Activated CD8-positive, alpha-beta memory T cell treated with anti-CD3 and anti-CD28 coated beads, Interleukin-2, amount 50 U/mL, for 4 hours (primary cell): ENCODE results near the gene BMPR2.
"Not testable (repeated sequence)": the region's sequence is repeated elsewhere in the genome, so short reads cannot be mapped to it uniquely, and the experiment has no call there.

ENCODE experiments used
- DNase-seq: peaks from one replicate; pipeline ENCODE4 v3.0.0-alpha.2; 2020

The BMPR2 gene

DNA sequence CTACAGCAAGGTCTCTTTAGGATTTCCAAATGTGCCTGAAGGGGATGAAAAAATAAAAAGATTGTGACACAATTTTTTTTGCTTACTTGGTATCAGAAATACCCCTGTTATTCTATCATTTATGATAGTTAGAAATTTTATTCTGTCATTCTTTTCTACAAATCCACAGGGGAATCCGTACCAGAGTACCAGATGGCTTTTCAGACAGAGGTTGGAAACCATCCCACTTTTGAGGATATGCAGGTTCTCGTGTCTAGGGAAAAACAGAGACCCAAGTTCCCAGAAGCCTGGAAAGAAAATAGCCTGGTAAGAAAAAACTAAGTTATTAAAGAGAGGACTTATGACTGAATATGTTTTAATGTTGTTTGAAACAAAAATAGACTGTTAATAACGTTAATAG lies 166.0 kb downstream of the BMPR2 start:
- DNase-seq = no peak

DNA sequence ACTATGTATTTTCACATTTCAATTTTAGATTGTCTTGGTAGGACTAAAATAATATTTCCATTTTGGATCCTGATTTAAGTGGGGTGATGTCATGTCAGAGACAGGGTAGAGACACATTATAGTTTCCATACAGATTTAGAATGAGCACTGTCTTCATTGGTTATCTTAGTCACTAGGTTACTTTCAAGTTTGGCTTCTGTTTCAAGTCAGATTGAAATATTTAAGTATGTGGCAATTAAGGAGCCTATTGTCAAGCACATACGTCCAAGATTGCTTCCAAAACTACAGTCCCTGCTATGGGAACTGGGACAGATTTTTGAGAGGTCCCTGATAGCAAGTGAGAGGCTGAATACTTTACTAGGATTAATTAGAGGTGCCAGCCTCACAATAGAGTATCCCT lies 169.4 kb downstream of the BMPR2 start:
- DNase-seq = no peak

DNA sequence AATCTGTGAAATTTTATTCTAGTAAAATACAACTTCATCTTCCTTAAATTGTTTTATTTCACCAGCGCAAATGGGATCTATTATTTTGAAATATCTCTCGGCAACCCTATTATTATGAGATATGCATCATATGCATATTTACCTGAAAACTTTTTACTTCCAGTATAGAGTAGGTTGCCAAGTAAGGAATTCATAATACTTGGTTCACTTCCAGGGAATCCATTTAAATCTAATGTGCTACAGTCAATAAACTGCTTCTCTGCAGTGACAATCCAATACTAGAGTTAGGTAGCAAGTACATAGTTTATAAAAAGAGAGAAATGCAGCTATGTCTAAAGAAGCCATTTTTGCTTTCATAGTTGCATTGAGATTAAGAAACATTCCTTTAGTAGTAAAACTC lies 169.8 kb downstream of the BMPR2 start:
- DNase-seq = no peak

DNA sequence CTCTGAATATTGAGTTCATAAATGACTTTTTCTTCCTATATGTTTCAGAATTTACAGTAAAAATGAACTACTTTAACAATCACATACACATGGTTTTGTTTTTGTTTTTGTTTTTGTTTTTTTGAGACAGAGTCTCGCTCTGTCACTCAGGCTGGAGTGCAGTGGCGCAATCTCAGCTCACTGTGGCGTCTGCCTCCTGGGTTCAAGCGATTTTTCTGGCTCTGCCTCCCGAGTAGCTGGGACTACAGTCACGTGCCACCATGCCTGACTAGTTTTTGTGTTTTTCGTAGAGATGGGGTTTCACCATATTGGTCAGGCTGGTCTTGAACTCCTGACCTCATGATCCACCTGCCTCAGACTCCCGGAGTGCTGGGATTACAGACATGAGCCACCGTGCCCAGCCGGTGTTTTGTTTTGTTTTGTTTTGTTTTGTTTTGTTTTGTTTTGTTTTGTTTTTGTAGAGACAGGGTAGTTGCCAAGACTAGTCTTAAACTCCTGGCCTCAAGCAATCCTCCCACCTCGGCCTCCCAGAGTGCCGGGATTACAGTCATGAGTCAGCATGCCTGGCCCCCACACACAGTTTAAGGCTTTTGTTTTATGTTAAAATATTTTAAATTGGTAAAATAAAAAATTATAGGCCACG lies 170.5 kb downstream of the BMPR2 start:
- DNase-seq = not testable (repeated sequence)

DNA sequence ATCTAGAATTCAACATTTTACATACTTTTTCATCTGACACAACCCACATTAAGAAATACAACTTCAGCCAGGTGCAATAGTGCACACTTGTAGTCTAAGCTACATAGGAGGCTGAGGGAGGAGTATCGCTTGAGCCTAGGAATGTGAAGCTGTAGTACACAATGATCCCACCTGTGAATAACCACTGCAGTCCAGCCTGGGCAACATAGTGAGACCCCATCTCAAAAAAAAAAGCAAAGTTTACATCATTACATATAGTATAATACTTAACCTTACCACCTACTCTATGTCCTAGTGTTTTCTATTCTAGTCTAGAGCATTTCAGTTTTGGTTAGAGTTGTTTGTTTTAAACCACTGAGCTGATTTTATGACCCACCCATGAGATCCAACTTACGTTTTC lies 172.1 kb downstream of the BMPR2 start:
- no peak for DNase-seq

DNA sequence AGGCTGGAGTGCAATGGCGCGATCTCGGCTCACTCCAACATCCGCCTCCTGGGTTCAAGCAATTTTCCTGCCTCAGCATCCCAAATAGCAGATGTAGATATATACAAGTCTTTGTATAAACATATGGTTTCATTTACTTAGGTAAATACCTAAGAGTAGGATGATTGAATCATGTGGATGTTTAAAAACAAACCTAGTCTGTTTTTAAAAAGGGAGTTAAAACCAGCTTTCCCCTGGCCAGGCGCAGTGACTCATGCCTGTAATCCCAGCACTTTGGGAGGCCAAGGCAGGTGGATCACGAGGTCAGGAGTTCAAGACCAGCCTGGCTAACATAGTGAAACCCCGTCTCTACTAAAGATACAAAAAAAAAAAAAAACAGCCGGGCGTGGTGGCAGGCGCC lies 174.9 kb downstream of the BMPR2 start:
- not testable (repeated sequence) for DNase-seq

DNA sequence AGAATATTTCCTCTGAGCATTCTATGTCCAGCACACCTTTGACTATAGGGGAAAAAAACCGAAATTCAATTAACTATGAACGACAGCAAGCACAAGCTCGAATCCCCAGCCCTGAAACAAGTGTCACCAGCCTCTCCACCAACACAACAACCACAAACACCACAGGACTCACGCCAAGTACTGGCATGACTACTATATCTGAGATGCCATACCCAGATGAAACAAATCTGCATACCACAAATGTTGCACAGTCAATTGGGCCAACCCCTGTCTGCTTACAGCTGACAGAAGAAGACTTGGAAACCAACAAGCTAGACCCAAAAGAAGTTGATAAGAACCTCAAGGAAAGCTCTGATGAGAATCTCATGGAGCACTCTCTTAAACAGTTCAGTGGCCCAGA lies 179.2 kb downstream of the BMPR2 start:
- no peak for DNase-seq

DNA sequence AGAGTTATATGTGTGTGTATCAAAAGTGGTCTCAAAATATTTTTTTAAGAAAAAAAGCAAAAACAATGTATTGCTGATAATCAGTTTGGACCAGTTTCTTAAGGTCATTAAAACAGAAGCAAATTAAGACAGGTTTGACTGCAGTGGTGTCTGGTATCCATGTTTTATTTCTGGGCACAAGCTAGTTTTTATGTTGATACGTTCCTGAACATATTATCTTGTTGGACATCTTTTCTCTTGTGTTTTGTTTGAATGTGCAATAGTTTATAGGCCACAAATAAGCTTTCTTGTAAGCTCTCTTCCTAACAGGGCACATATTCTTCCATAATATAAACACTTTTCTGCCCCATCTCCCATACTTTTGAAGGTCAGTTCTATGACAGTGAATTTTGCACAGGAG lies 184.1 kb downstream of the BMPR2 start:
- DNase-seq = no peak

DNA sequence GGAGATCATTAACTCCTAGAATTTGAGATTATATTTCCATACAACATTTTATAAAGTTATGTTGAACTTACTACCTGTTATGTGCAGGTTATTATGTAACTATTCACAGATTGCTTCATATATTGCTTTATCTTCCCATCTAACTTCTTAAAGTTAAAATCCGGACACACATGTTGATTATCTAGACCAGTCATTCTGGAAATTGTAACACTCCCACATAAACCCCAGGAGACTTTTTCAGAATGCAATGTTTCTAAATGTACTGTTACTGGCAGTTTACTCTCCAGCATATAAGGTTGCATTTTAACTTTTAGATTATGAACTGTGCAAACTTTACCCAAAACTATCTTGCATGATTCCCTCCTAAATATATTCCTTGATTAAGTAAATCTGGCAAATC lies 188.1 kb downstream of the BMPR2 start:
- no peak for DNase-seq

DNA sequence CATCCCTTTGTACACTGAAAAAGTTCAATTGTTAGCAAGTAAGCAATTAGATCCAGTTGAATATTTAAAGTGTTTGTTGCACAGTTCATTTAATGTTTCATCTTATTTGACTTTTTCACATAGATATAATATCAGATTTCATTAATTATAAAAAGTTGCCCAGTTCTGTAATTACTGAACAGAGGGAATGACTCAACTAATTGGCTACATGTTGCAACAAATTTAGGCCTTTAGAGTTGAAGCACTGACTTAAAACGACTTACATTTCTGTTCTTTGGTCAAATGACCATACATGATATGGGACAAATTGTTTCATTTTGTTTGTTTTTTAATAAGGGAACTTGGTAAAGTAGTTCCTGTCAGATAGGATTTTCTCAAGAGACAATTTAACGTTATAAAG lies 190.2 kb downstream of the BMPR2 start:
- DNase-seq = no peak

DNA sequence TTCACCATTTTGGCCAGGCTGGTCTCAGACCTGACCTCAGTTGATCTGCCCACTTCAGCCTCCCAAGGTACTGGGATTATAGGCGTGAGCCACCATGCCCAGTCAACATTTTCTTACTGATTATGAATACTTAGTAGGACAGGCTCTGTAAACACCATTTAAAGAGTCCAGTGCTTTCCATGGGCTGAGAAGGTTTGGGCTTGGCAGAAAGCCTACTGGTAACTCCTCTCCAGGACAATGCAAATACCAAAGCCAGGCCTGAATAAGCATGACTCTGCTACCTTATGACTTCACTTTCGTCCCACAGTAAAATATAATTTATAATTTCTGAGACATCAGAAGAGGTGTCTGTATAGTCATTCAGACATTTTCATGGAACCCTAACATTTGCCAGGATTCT lies 198.4 kb downstream of the BMPR2 start:
- DNase-seq = no peak

DNA sequence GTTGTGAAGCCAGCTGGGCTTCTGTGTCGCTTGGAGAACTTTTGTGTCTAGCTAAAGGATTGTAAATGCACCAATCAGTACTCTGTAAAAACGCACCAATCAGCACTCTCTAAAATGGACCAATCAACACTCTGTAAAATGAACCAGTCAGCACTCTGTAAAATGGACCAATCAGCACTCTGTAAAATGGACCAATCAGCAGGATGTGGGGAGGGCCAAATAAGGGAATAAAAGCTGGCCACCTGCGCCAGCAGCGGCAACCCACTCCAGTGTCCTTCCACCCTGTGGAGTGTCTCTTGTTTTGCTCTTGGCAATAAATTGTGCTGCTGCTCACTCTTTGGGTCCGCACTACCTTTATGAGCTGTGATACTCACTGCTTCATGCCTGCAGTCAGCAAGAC lies 199.1 kb downstream of the BMPR2 start:
- DNase-seq = not testable (repeated sequence)

DNA sequence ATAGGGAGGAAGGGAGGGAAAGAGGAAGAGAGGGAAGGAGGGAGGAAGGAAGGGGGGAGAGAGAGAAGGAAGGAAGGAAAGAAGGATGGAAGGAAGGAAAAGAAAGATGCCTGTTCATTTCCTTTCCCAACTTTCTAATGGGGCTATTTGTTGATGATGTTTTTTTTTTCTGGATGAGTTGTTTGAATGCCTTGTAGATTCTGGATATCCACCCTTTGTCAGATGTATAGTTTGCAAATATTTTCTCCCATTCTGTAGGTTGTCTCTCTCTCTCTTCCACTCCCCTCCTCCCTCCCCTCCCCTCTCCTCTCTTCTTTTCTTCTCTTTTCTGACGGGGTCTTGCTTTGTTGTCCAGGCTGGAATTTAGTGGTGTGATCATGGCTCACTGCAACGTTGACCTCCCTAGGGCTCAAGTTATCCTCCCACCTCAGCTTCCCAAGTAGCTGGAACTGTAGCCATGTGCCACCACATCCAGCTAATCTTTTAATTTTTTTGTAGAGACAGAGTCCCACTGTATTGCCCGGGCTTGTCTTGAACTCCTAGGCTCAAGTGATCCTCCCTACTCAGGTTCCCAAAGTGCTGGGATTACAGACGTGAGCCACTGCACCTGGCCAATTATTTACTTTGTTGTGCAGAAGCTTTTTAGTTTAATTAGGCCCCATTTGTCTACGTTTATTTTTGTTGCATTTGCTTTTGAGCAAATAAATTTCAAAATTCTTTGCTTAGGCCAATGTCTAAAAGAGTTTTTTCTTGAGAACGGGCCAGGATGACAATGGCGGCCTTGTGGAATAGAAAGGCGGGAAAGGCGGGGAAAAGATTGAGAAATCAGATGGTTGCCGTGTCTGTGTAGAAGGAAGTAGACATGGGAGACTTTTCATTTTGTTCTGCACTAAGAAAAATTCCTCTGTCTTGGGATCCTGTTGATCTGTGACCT lies 201.4 kb downstream of the BMPR2 start:
- no peak for DNase-seq

DNA sequence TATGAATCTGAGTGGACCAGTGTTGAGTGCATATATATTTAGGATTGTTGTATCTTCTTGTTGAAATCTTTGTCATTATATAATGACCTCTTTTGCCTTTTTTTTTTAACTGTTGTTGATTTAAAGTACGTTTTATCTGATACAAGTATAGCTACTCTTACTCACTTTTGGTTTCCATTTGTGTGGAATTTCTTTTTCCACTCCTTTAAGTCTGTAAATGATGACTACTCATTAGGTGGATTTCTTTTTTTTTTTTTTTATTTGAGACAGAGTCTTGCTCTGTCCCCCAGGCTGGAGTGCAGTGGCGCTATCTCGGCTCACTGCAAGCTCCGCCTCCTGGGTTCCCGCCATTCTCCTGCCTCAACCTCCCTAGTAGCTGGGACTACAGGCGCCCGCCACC lies 206.7 kb downstream of the BMPR2 start:
- DNase-seq = not testable (repeated sequence)

DNA sequence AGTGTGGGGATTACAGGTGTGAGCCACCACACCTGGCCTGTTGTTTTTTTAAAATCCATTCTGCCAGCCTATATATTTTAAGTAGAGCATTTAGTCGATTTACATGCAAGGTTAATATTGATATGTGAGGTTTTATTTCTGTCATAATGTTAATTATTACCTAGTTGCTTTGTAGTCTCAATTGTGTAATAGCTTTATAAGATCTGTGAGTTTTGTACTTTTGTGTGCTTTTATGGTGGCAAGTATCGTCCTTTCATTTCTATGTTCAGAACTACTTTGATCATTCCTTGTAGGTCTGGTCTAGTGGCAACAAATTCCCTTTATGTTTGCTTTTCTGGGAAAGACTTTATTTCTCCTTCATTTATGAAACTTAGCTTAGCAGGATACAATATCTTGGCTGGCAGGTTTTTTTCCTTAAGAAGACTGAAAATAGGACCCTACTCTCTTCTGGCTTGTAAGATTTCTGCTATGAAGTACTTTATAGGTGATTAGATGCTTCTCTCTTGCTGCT lies 207.6 kb downstream of the BMPR2 start:
- no peak for DNase-seq

DNA sequence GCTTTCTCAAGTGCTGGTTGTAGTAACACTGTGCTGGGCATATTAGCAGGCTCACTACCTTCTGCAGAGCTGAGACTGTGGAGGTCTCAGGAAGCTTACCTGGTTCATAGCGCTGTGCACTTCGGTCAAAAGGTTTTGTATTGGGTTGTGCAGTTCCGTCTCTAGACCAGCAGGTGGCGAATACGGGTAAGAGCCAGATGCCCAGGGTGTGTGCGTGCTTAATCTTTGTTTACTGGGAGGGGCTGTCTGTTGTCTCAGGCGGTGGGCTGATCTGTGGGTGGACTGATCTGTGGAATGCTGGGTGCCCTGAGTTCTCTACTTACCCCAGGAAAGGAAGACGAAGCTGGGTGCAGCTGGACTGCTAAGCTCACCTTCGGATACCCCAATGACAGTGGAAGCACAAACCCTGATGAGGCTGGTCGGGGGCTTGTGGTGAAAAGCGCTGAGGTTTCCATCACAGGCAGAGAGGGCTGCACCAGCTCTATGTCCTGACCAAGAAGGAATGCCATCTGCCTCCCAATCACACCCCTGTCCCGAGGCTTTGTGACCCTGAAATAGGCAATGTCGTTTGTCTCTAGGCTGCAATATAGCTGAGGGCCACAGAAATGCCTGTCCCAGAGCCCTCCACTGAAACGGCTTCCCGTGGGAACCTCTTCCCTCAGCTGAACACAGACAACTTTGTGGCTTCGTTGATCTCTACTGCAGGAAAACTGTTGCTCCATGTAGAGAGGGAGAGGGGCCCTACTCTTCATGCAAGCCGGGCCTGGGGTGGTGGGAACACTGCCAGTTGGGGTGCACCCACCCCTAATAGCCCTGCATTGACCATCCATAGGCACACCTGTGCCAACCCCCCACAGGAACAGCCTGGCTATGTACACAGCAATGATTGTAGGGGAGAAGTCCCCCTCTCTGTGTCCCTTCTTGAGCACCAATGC lies 212.8 kb downstream of the BMPR2 start:
- DNase-seq = peak; percentile 65

DNA sequence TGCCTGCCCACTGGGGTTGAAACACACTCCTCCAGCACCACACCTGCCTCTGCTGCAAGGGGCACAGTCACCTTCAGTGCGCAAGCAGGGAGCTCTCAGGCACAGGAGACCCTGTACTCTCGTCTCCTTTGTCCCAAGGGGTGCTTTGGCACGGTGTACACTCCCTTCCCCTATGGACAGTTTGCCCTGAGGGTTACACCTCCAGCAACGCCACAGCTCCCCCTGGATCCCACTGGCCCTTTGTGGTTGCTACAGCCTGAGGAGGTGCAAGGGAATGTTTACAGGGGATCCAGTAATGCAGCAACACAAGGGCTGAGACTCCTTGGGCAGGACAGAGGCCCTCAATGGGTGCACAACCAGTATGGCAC lies 213.4 kb downstream of the BMPR2 start:
- no peak for DNase-seq

DNA sequence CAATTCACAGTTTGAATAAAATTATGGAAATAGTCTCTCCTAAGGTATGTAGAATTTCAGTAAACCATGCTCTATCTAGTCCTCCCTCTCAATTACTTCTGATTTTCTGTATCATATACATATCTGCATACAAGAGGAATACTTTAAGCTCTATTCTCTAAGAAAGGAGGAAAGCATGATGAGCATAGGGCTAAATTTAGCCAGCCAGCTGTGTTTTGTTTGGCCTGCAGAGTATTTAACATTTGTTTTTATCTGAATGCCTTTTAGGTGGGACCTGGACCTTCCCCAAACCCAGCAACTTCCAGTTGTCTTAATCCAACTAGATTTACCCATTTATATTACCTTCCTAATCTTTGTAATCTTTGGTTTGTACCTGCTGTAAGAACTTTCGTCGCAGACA lies 216.4 kb downstream of the BMPR2 start:
- no peak for DNase-seq

DNA sequence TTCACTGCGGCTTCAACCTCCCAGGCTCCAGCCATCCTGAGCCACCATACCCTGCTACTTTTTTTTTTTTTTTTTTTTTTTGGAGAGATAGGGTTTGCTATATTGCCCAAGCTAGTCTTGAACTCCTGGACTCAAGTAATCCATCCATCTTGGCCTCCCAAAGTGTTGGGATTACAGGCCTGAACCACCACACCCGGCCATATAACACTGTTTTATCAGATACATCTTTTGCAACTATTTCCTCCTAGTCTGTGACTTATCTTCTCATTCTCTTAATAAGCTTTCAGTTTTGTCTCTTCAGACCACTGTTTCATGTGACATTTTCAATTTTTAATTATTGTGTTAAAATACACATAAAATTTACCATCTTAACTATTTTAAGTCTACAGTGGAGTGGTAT lies 223.0 kb downstream of the BMPR2 start:
- no peak for DNase-seq

DNA sequence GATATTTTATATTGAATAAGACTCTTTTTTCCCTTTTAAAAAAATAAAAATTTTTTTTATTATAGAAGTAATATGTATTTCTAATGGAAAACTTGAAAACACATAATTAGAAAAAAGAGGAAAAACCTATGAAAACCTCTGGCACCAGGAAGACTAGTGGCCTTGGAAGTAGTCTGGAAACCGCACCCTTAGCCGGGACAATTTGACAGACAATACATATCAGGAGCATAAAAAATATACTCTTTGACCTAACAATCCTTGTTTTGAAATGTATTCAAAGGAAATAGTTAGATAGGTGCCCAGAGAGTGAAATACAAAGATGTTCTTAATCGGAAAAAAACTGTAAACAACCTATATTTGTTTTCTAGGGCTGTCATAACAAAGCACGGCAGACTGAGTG lies 223.8 kb downstream of the BMPR2 start:
- no peak for DNase-seq

DNA sequence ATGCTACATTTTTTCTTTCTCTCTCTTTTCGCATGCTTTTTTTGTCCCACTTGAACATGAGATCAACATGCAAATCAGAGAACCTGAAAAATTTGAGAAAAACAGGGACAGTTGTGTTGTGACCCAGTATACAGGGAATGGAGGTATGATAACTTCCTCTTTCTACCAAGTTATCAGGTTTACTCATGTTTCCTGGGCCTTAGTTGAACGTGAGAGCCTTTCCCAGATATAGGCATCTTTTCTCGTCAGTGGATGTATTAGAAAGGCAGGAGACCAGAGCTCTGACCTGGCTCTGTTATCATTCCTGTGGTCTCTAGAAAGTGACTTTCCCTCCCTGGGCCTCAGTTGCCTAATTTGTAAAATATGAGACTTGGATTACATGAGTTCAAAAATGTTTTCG lies 228.6 kb downstream of the BMPR2 start:
- no peak for DNase-seq

DNA sequence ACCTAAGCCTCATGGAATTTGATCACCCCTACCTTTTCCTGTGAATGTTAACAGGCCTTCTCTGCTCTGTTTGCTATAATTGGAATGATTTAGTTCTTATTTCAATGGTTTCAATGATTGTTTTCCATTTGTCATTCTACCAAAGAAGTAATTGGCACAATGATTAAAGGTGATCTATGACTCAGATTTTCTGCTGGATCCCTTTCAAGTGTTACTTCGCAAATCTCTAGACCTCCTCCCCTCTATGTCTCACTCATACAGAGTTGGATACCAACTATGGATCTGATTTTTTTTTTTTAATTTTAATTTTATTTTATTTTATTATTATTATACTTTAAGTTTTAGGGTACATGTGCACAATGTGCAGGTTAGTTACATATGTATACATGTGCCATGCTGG lies 229.0 kb downstream of the BMPR2 start:
- DNase-seq = no peak

DNA sequence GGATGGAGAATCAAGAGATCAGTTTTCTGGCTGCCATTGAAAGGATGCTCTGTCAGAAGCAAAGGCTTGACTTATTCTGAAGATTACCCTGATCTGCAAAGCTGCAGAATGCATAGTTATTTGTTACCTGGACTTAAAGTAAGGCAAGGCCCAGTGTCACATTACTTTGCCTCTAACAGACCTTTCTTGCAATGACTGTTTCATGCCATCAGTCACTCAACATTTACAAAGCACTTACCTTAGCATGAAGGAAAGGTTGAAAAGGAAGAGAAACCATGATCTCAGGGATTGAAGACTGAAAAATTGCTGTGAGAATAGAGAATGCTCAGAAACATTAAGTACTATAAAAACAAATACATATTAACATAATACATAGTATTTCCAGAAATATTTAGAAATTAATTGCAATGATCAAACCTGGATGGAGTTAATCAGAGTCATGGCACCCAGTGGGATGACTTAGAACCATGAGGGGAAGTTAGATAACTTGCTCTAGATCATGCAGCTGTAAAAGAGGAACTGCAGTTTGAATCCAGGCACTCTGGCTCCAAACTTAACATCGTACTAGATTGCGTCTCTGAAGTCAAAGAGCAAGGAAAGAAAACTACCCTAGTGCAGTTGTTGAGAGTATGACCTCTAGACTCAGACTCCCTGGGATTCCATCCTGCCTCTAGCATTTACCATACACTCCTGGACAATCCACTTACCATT lies 232.2 kb downstream of the BMPR2 start:
- no peak for DNase-seq
